C4-2B (cell line): ENCODE results near the gene SYT1.

Experiments
- CTCF ChIP-seq: fragments of 450-650 bp; conservative IDR thresholded peaks from 2 replicates; pipeline ENCODE4 v1.5.1; 2017; ENCODE audit warnings: mild to moderate bottlenecking
- ZFX ChIP-seq: fragments of 450-650 bp; IDR thresholded peaks from 2 replicates; pipeline ENCODE4 v1.6.1; 2017

- TF ChIP-seq CTCF (no peak), ZFX (no peak)
These were observed 561.5 kb downstream of the SYT1 start for GRCh38 chr12:79426121-79426520.
